Osteocyte (in vitro differentiated cells): ENCODE measurements around the gene GLT8D1. TPM values are rescaled to one million over a fixed set of nuclear protein-coding genes. Genes with fewer than 3 reads are reported as not detected.

ENCODE experiments used
- DNase-seq: peaks from one replicate; pipeline ENCODE4 v3.0.0; 2021; ENCODE audit warnings: mixed read lengths; ENCODE audit not compliant: unreplicated experiment; ENCODE audit errors: extremely low spot score
- H3K27ac Mint-ChIP-seq: one replicate; pipeline ENCODE4 v1.8.0; 2021; ENCODE audit warnings: mild to moderate bottlenecking, mixed read lengths; ENCODE audit not compliant: unreplicated experiment
- H3K27me3 Mint-ChIP-seq: one replicate; pipeline ENCODE4 v1.8.0; 2021; ENCODE audit warnings: mixed read lengths; ENCODE audit not compliant: unreplicated experiment
- H3K36me3 Mint-ChIP-seq: one replicate; pipeline ENCODE4 v1.8.0; 2021; ENCODE audit warnings: mixed read lengths; ENCODE audit not compliant: unreplicated experiment
- H3K4me1 Mint-ChIP-seq: one replicate; pipeline ENCODE4 v1.8.0; 2021; ENCODE audit warnings: mixed read lengths; ENCODE audit not compliant: unreplicated experiment
- H3K4me3 Mint-ChIP-seq: one replicate; pipeline ENCODE4 v1.8.0; 2021; ENCODE audit warnings: mild to moderate bottlenecking, moderate library complexity, mixed read lengths; ENCODE audit not compliant: unreplicated experiment
- H3K9me3 Mint-ChIP-seq: one replicate; pipeline ENCODE4 v1.8.0; 2021; ENCODE audit warnings: mixed read lengths; ENCODE audit not compliant: unreplicated experiment
- CTCF ChIP-seq: fragments of 200-600 bp; sonication (generic); IDR thresholded peaks from 2 replicates; pipeline ENCODE4 v1.5.0; 2021; ENCODE audit warnings: antibody characterized with exemption, mild to moderate bottlenecking, moderate library complexity
- total RNA-seq: library from RNA; stranded (reverse); gene quantifications from 2 replicates; pipeline ENCODE4 v1.2.1, GENCODE V29; 2021

GLT8D1 gene
- total RNA-seq, 1 donor from 2014 or later = 86.3 TPM

DNA sequence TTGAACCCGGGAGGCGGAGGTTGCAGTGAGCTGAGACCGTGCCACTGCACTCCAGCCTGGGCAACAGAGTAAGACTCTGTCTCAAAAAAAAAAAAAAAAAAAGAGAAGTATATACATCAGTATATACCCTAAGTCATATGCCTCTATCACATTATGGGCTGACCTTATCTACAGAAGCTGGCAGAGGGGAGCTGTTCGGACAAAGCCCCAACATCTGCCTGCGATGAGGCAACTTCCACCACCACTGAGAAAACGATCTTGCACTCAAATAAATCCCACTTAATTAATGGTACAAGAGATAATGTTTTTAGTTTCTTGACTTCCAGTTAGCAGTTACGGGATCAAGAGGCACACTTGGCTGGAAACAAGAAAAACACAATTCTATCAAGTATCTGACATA, 2.2 kb downstream of the GLT8D1 start:
- Mint-ChIP-seq H3K27me3 (no peaks in the 10 kb centered on the region), H3K4me1 (peaks cover 37% of the 10 kb centered on the region), H3K4me3 (peak overlapping the region; percentile 32), H3K36me3 (peaks cover 10% of the 10 kb centered on the region), H3K9me3 (no peaks in the 10 kb centered on the region), H3K27ac (peak overlapping the region; percentile 98)
- no peak for DNase-seq
- no peak for TF ChIP-seq CTCF

DNA sequence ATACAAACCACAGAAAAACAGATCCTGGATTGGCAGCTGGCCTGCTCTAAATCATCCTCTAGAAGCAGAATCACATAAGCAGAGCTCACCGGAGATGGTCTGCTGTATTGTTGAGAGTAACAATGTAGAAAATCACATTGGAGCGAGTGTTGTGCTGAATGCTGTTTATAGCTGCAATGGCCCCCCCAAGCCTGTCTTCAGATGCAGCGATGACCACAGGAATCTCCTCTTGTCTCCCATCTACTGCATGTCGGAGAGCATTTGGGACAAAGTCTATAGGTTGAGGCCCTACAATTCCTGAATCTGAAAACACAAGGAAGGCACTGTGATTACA, 8.0 kb downstream of the GLT8D1 start:
- TF ChIP-seq CTCF = no peak
- DNase-seq = no peak
- no peak overlapping the region for H3K4me3 Mint-ChIP-seq
- peaks cover 4% of the 10 kb centered on the region for H3K4me1 Mint-ChIP-seq
- H3K27me3 Mint-ChIP-seq = no peaks in the 10 kb centered on the region
- H3K27ac Mint-ChIP-seq = no peak overlapping the region
- peaks cover 43% of the 10 kb centered on the region for H3K36me3 Mint-ChIP-seq
- no peaks in the 10 kb centered on the region for H3K9me3 Mint-ChIP-seq

DNA sequence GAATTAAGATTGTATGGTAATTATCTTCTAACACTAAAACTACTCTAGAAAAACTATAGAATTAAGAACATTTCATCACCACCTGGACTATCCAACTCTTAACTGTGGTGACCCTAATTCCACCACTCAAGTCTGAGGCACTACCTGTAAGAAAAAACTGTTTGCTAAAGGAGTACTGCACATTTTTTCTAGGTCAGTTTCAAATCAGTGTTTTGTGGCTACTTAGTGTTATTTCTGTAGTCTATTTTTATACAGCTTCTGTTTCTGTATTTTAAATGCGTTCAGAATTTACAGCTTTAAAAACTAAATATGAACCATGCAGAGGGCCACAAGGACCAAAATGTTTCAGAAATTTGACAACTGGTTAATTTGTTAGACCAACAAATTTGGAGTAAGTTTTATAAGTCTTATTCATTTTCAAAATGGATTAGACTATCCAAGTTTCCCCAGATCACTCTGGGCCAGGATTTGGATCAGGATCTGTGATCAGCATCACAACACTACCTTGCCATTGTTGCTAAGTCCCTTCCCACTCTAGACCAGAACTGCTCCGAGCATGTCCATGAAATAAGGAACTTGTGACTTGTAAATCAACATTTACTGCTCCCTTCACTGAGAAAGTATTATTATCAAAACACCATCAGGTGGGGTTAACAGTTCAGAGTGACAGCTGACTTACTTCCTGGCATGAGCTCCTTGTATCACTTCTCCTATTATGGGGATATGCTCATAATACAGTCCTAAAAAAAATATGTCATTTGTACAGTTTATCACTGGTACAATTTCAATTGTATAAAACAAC, 8.6 kb downstream of the GLT8D1 start:
- DNase-seq = no peak
- Mint-ChIP-seq H3K27ac (no peak overlapping the region), H3K36me3 (peaks cover 43% of the 10 kb centered on the region), H3K4me3 (no peak overlapping the region), H3K27me3 (no peaks in the 10 kb centered on the region), H3K9me3 (no peaks in the 10 kb centered on the region), H3K4me1 (peaks cover 4% of the 10 kb centered on the region)
- TF ChIP-seq CTCF = no peak

GRCh38 chr3:52695798-52696671, 9.6 kb downstream of the GLT8D1 start:
- H3K27ac Mint-ChIP-seq = no peak overlapping the region
- no peak overlapping the region for H3K4me3 Mint-ChIP-seq
- peaks cover 1% of the 10 kb centered on the region for H3K4me1 Mint-ChIP-seq
- DNase-seq = peak; percentile 6
- H3K27me3 Mint-ChIP-seq = no peaks in the 10 kb centered on the region
- TF ChIP-seq CTCF = no peak
- no peaks in the 10 kb centered on the region for H3K9me3 Mint-ChIP-seq
- H3K36me3 Mint-ChIP-seq = peaks cover 47% of the 10 kb centered on the region

GRCh38 chr3:52694528-52695189, 10.9 kb downstream of the GLT8D1 start:
- Mint-ChIP-seq H3K9me3 (no peaks in the 10 kb centered on the region), H3K4me3 (no peak overlapping the region), H3K27me3 (no peaks in the 10 kb centered on the region), H3K36me3 (peaks cover 49% of the 10 kb centered on the region), H3K27ac (no peak overlapping the region), H3K4me1 (no peaks in the 10 kb centered on the region)
- peak; percentile 10 for DNase-seq
- no peak for TF ChIP-seq CTCF
